H7 (cell line): ENCODE results near the gene CLIC3. TPM values are rescaled to one million over a fixed set of nuclear protein-coding genes. Genes with fewer than 3 reads are reported as not detected.
A peak's percentile ranks its signal among the peaks of the same experiment; 100 is the strongest.
"Not testable (repeated sequence)": the region's sequence is repeated elsewhere in the genome, so short reads cannot be mapped to it uniquely, and the experiment has no call there.

ENCODE experiments used
- DNase-seq: peaks from one replicate; pipeline ENCODE4 v3.0.0; 2012
- H3K27me3 ChIP-seq: 2 replicates; pipeline ENCODE4 v1.6.0; 2011; ENCODE audit warnings: mild to moderate bottlenecking, low read length; ENCODE audit not compliant: control insufficient read depth, insufficient read depth
- H3K36me3 ChIP-seq: replicated peaks from 2 replicates; pipeline ENCODE4 v1.5.1; 2011; ENCODE audit warnings: low read length; ENCODE audit not compliant: control insufficient read depth, insufficient read depth
- H3K4me3 ChIP-seq: 2 replicates; pipeline ENCODE4 v1.5.1; 2011; ENCODE audit warnings: low read depth, mild to moderate bottlenecking, control low read depth, low read length, moderate library complexity; ENCODE audit not compliant: insufficient read depth
- total RNA-seq: library from RNA; depleted of rRNA; stranded (reverse); fragments of >200 nt; shearing (Covaris generic); gene quantifications from 2 replicates; pipeline ENCODE4 v1.2.3, GENCODE V29; 2014

The CLIC3 gene
- total RNA-seq, 1 experiment from 2014 or later, result not detected

DNA sequence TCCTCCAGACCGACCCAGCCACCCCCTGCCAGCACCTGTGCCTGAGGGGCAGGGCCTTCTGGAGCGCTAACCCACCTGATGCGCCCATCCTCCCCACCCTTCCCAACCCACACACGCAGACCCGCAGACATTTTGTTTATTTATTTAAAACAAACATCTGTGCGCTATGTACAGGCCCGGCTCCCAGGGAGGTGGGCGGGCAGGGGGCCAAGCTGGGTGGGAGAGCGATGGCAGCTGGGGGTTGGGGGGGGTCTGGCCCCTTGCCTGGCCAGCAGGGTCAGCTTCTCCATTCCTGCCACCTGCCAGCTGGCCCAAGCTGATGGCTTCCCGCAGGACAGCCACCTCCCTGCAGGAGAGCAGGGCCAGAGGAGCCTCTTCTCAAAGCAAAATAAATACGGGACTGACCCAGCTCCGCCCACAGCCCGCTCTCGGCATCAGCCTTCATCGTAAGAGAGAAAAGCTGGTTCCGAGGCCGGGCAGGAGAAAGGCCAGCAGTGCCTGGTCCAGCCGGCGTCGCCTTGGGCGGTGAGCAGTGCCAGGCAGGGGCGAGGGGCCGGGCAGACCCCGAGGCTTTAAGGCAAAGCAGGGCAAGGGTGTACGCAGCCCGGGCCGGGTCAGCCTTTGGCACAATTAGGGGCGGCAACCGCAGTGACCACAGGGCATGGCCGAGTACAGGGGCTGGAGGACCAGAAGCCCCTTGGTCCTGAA, 10.9 kb upstream of the CLIC3 start:
- no peak overlapping the region for H3K4me3 ChIP-seq
- no peak for DNase-seq
- no peaks in the 10 kb centered on the region for H3K36me3 ChIP-seq
- H3K27me3 ChIP-seq, result no peaks in the 10 kb centered on the region

- DNase-seq, result no peak
- H3K27me3 ChIP-seq, result no peaks in the 10 kb centered on the region
- no peak overlapping the region for H3K4me3 ChIP-seq
- H3K36me3 ChIP-seq, result no peaks in the 10 kb centered on the region
Observed at GRCh38 chr9:137006116-137007003, 10.0 kb upstream of the CLIC3 start.

GRCh38 chr9:137004285-137004684, 7.9 kb upstream of the CLIC3 start:
- H3K4me3 ChIP-seq, DNase-seq, H3K27me3 ChIP-seq, H3K36me3 ChIP-seq: not testable (repeated sequence)

GRCh38 chr9:137002646-137003041, 6.3 kb upstream of the CLIC3 start:
- Histone ChIP-seq H3K4me3 (no peak overlapping the region), H3K27me3 (no peaks in the 10 kb centered on the region), H3K36me3 (no peaks in the 10 kb centered on the region)
- DNase-seq, result no peak

DNA sequence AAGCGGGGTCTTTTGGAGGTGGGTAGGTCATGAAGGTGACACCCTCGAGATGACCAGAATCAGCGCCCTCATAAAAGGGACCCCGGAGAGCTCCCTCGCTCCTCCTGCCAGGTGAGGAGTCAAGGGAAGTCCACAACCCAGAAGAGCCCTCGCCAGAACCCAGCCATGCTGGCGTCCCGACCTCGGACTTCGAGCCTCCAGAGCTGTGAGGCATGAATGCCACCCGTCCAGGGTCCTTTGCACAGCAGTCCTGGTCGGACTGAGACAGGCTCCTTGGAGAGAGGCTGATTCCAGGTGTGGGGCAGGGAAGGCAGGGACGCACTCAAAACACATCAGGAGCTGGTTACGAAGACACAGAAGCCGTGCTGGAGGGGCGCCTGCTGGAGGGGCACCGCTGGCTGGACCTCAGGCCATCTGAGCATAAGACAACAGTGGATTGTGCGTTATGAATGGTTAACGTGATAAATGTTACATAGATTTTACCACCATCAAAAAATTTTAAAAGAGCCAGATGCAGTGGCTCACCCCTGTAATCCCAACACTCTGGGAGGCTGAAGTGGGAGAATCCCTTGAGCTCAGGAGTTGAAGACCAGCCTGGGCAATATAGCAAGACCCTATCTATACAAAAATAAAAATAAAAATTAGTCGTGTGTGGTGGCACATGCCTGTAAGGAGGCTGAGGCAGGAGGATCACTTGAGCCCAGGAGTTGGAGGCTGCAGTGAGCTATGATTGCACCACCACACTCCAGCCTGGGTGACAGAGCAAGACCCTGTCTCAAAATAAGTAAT, 5.7 kb upstream of the CLIC3 start:
- no peaks in the 10 kb centered on the region for H3K27me3 ChIP-seq
- no peak for DNase-seq
- no peak overlapping the region for H3K4me3 ChIP-seq
- H3K36me3 ChIP-seq, result no peaks in the 10 kb centered on the region

DNA sequence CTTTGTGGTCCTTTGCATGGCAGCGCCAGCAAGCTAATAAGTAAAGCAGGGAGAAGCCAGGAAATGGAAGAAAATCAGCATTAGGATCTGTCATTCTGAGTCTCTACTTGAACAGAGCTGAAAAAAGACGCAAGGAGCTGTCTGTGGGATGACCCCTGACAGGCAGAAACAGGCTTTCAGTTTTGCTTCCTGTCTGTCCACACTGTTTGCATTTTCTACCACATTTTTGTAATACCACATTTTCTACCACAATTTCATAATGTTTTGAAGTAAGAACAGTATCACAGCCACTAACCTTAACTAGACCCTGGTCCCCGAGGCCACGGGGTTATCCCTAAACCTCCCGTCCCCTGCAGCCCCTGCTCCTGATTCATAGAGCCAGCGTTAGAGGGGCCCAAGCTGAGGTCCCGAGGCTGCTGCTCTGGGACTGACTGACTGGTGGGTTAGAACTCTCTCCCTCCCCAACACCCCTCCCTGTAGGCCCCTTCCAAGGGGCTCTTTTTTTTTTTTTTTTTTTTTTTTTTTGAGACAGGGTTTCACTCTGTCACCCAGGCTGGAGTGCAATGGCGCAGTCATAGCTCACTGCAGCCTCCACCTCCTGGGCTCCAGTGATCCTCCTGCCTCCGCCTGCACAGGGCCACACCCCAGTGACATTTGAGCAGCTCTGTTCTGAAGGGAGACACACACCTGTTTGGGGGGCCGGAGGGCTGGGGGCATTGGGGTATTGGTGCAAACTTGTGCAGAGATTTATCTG, 4.0 kb upstream of the CLIC3 start:
- DNase-seq, result no peak
- H3K36me3 ChIP-seq, result no peaks in the 10 kb centered on the region
- H3K4me3 ChIP-seq, result no peak overlapping the region
- H3K27me3 ChIP-seq, result no peaks in the 10 kb centered on the region

DNA sequence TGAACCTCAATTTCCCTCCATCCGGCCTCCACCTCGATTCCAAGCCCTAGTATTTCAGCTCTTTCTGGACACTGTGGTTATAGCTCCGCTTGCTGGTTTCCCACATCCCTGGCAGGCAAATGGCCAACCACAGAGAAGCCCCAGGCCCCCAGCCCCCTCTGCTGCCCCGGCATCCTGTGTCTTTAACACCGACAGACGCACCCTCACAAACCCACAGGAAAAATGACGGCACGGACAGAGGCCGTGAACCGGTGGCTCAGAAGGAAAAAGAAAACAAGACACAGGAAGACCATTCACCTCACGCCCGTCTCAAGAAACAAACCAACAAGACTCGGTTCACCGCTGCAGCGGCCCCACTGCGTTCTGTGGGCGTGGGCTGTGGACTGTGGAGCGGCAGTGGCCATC, 1.5 kb upstream of the CLIC3 start:
- no peak for DNase-seq
- no peak overlapping the region for H3K4me3 ChIP-seq
- peaks cover 2% of the 10 kb centered on the region for H3K36me3 ChIP-seq
- no peaks in the 10 kb centered on the region for H3K27me3 ChIP-seq

DNA sequence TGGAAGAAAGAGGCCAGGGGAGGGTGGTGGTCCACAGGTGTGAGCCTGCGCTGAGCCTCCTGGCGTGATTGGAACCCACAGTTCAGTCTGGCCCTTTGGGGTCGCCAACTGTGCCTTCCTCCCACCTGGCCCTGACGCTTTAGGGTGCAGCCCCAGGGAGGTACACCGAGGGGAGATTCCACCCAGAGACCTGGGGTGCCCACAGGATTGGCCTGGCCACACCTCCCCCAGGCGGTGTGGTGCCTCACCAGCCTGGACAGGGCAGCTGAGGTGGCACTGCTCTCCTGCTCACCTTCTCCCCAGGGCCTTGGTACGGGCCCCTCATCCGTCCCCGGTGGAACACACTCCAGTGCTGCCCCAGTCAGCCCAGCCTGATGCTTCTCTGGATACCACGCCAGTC, 1.0 kb upstream of the CLIC3 start:
- Histone ChIP-seq H3K36me3 (peaks cover 2% of the 10 kb centered on the region), H3K27me3 (no peaks in the 10 kb centered on the region), H3K4me3 (no peak overlapping the region; the same call in 1 of the 2 replicates)
- no peak for DNase-seq

- no peak overlapping the region; the same call in 1 of the 2 replicates for H3K4me3 ChIP-seq
- DNase-seq, result no peak
- H3K27me3 ChIP-seq, result peaks cover 4% of the 10 kb centered on the region
- peaks cover 2% of the 10 kb centered on the region for H3K36me3 ChIP-seq
Observed at GRCh38 chr9:136995772-136996311, 526 bp downstream of the CLIC3 start.

DNA sequence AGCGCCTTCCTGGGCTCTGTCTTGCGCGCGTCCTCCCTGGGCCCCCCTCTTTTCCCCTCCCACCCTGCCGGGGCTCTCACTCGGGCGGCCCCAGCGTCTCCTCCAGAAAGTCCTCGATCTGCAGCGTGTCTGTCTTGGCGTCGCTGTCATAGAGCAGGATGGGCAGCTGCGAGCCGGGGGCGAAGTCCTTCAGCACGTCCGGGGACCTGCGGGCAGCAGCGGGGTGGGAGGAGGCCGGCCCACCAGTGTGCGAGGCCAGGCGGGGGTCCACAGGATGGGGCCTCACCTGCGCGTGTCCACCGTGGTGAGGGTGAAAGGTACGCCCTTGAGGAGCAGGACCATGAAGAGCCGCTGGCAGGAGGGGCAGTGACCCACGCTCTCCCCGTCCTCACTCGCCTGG, 1.0 kb downstream of the CLIC3 start:
- Histone ChIP-seq H3K4me3 (no peak overlapping the region), H3K27me3 (peaks cover 4% of the 10 kb centered on the region), H3K36me3 (peaks cover 2% of the 10 kb centered on the region)
- DNase-seq, result no peak

GRCh38 chr9:136994888-136995230, 1.5 kb downstream of the CLIC3 start:
- Histone ChIP-seq H3K4me3 (no peak overlapping the region), H3K27me3 (peaks cover 4% of the 10 kb centered on the region), H3K36me3 (peaks cover 2% of the 10 kb centered on the region)
- DNase-seq, result no peak

DNA sequence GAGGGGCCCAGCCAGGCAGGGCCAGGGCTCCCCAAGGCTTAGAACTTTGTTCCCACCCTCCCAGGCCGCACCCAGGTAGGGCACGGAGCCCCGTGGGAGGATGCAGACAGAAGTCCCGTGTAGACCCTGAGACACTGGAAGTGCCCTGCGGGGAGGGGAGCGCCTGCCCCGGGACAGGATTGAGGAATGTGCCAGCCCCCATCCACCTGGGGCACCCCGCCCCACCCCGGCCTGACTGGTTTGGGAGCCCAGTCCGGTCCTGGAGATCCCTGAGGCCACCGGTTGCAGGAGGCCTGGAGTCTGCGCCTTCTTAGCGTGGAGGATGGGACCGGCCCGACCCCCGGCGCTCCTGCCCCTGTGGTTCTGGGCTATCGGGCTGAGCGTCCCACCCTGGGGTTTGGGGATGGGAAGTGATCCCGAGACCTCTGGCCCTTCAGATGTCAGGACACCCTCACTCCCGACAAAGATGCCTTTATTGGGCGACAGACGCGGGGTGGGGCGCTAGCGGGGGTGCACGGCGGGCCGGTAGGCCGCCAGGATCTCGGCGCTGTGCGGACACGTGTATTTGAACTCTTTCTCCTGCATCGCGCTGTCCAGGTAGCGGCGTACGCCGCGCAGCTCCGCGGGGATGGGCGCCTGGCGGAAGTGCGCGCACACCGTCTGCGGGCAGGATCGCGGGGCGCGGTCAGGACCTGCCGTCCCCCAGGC, 2.0 kb downstream of the CLIC3 start:
- Histone ChIP-seq H3K4me3 (no peak overlapping the region), H3K27me3 (peaks cover 4% of the 10 kb centered on the region), H3K36me3 (peaks cover 2% of the 10 kb centered on the region)
- DNase-seq, result no peak

- Histone ChIP-seq H3K4me3 (peak overlapping the region; percentile 84), H3K36me3 (peaks cover 2% of the 10 kb centered on the region), H3K27me3 (peaks cover 4% of the 10 kb centered on the region)
- DNase-seq, result no peak
Observed at GRCh38 chr9:136992819-136993369, 3.5 kb downstream of the CLIC3 start.
